Mammary epithelial cell (primary cell): ENCODE measurements around the gene UBXN7.

Source experiments
- CTCF ChIP-seq, 2 donors: IDR thresholded peaks in 1 of 2; conservative IDR thresholded peaks in 1 of 2; 2 replicates each; pipeline ENCODE4 v1.5.1; 2011 to 2012; ENCODE audit warnings: inconsistent platforms in 2 of 2, low read length in 2 of 2, mild to moderate bottlenecking in 2 of 2, control low read depth in 1 of 2, low read depth in 1 of 2; ENCODE audit not compliant: insufficient read depth in 1 of 2; ENCODE audit errors: extremely low read depth in 1 of 2
- EZH2 ChIP-seq: IDR thresholded peaks from 2 replicates; pipeline ENCODE4 v1.6.1; 2012; ENCODE audit warnings: low read length, inconsistent platforms, borderline replicate concordance

GRCh38 chr3:196412704-196413103, 19.5 kb downstream of the UBXN7 start:
- TF ChIP-seq CTCF (conservative IDR thresholded peaks at IDR 0.05 in 1 of 2, IDR thresholded peaks at IDR 0.05 in 1 of 2; ENCODE audit: extremely low read depth in 1 of 2, insufficient read depth in 1 of 2, low read depth in 1 of 2, low read length in 2 of 2) (no peak), EZH2 (no peak)
